Natural killer cell (primary cell): ENCODE data around the gene ARL4C. TPM values are rescaled to one million over a fixed set of nuclear protein-coding genes. Genes with fewer than 3 reads are reported as not detected.

Experiments
- ATAC-seq, 3 donors: fragments of 150-1000 bp in 2 of 3; fragments of 200-7000 bp in 1 of 3; cut with Tn5 transposase; 1 replicate in 1 of 3; 2 replicates in 2 of 3; pipeline ENCODE4 v1.10.0; 2021; ENCODE audit warnings: mild to moderate bottlenecking in 2 of 3, moderate library complexity in 2 of 3
- DNase-seq, 2 donors: peaks; one replicate each; pipeline versions ENCODE4 v3.0.0 to v3.0.0-alpha.2; 2013 to 2021; ENCODE audit warnings: mixed read lengths in 1 of 2
- H3K27ac ChIP-seq: one replicate; pipeline ENCODE4 v1.5.1; 2013; ENCODE audit warnings: mild to moderate bottlenecking, low read length
- H3K27me3 ChIP-seq: one replicate; pipeline ENCODE4 v1.6.1; 2013; ENCODE audit warnings: low read length; ENCODE audit not compliant: control insufficient read depth, insufficient read depth
- H3K36me3 ChIP-seq: one replicate; pipeline ENCODE4 v1.6.1; 2013; ENCODE audit warnings: low read length; ENCODE audit not compliant: control insufficient read depth, insufficient read depth
- H3K4me1 ChIP-seq: one replicate; pipeline ENCODE4 v1.6.1; 2013; ENCODE audit warnings: low read length; ENCODE audit not compliant: control insufficient read depth, insufficient read depth
- H3K4me3 ChIP-seq: one replicate; pipeline ENCODE4 v1.5.1; 2013; ENCODE audit warnings: low read length
- H3K9me3 ChIP-seq: one replicate; pipeline ENCODE4 v1.6.1; 2013; ENCODE audit warnings: low read length; ENCODE audit not compliant: control insufficient read depth, insufficient read depth
- H3K27ac Mint-ChIP-seq, 2 donors: one replicate each; pipeline ENCODE4 v1.8.0; 2022; ENCODE audit warnings: mild to moderate bottlenecking in 2 of 2, mixed read lengths in 2 of 2, moderate library complexity in 1 of 2
- H3K27me3 Mint-ChIP-seq, 2 donors: one replicate each; pipeline ENCODE4 v1.8.0; 2022; ENCODE audit warnings: low read depth in 2 of 2, mixed read lengths in 2 of 2
- H3K36me3 Mint-ChIP-seq: one replicate; pipeline ENCODE4 v1.8.0; 2022; ENCODE audit warnings: mixed read lengths
- H3K4me1 Mint-ChIP-seq, 2 donors: one replicate each; pipeline ENCODE4 v1.8.0; 2022; ENCODE audit warnings: mixed read lengths in 2 of 2
- H3K4me3 Mint-ChIP-seq: one replicate; pipeline ENCODE4 v1.8.0; 2022; ENCODE audit warnings: mild to moderate bottlenecking, moderate library complexity, mixed read lengths
- H3K9me3 Mint-ChIP-seq, 2 donors: one replicate each; pipeline ENCODE4 v1.8.0; 2022; ENCODE audit warnings: mixed read lengths in 2 of 2
- WGBS: methylation state at CpG from one replicate; pipeline ENCODE4 v1.1.7; 2013; ENCODE audit warnings: missing lambda C conversion rate; ENCODE audit not compliant: insufficient coverage; 5-methylcytosine and 5-hydroxymethylcytosine counted together
- intact Hi-C: fragments of 100-400 bp; cut with micrococcal nuclease; formaldehyde crosslinking; loops from one replicate; pipeline ENCODE4 v1.14.2; 2022
- total RNA-seq, 4 donors: library from RNA; stranded (reverse); fragments of 120-200 nt in 1 of 4; gene quantifications; one replicate each; pipeline versions ENCODE4 v1.2.3 to v1.2.4, GENCODE V29; 2013 to 2022
- TF ChIP-seq, protein P1 (sequence below): fragments of 200-600 bp; IDR thresholded peaks from one replicate; pipeline ENCODE4 v1.8.0; 2022; ENCODE audit warnings: antibody characterized with exemption

The ARL4C gene
- total RNA-seq, 3 donors from 2014 or later (not counting 1 experiment from before 2014, with no cell fraction given), result 492 to 756 (median 664) TPM

DNA sequence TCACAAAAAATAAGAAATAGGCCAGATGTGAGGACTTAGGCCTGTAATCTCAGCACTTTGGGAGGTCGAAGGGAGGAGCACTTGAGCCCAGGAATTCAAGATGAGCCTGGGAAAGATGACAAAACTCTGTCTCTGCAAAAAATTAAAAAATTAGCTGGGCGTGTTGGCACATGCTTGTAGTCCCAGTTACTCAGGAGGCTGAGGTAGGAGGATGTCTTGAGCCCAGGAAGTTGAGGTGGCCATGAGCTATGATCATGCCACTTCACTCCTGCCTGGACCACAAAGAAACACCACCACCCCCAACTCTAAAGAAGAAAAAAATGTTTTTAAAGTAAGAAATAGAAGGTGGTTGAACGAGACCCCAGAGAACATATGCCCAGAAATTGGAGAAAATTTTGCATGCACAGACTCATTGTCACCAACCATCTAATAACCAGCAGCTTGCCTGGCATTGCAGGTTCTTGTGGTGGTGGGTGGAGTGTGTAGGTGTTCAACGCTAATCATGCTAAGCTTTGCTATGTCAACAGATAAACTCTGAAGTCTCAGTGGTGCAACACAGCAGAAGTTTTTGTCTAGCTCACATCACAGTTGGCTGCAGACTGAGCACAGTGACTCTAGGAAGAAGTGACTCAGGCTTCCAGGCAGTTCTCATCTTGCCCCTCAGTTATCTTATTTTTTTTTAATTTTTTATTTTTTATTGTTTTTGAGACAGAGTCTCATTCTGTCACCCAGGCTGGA is 18.6 kb downstream of the ARL4C start:
- no peaks in the 10 kb centered on the region for H3K9me3 ChIP-seq
- no peak overlapping the region for H3K4me3 ChIP-seq
- H3K4me1 ChIP-seq, result peaks cover 32% of the 10 kb centered on the region
- Mint-ChIP-seq H3K36me3 (no peaks in the 10 kb centered on the region), H3K4me3 (peak overlapping the region; percentile 21), H3K27ac (peak overlapping the region; percentile 51 to 64), H3K4me1 (peaks cover 35 to 46% of the 10 kb centered on the region in 2 donors), H3K27me3 (no peaks in the 10 kb centered on the region), H3K9me3 (no peaks in the 10 kb centered on the region)
- no peak overlapping the region for H3K27ac ChIP-seq
- ATAC-seq (peak in 2 of 3 donors; percentile 51 to 57), DNase-seq (no peak)
- TF ChIP-seq, protein P1, sequence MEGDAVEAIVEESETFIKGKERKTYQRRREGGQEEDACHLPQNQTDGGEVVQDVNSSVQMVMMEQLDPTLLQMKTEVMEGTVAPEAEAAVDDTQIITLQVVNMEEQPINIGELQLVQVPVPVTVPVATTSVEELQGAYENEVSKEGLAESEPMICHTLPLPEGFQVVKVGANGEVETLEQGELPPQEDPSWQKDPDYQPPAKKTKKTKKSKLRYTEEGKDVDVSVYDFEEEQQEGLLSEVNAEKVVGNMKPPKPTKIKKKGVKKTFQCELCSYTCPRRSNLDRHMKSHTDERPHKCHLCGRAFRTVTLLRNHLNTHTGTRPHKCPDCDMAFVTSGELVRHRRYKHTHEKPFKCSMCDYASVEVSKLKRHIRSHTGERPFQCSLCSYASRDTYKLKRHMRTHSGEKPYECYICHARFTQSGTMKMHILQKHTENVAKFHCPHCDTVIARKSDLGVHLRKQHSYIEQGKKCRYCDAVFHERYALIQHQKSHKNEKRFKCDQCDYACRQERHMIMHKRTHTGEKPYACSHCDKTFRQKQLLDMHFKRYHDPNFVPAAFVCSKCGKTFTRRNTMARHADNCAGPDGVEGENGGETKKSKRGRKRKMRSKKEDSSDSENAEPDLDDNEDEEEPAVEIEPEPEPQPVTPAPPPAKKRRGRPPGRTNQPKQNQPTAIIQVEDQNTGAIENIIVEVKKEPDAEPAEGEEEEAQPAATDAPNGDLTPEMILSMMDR, result no peak
- no peaks in the 10 kb centered on the region for H3K27me3 ChIP-seq
- 74% methylated on average over 3 of the region's 4 CpGs for WGBS
- no peaks in the 10 kb centered on the region for H3K36me3 ChIP-seq
- intact Hi-C loops, result no loop called here

DNA sequence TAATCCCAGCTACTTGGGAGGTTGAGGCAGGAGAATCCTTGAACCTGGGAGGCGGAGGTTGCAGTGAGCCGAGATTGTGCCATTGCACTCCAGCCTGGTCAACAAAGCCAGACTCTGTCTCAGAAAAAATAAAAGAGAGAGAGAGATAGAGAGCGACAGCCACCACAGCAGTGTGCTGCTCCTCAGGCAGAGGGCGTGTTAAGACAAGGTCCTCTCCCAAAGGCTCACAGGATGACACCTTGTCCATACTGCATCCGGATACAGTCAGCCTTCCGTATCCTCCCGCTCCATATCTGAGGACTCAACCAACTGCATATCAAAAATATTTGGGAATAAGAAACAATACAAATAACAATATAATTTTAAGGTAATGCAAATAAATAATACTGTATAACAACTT is 20.1 kb downstream of the ARL4C start:
- ATAC-seq (no peak), DNase-seq (no peak)
- Histone ChIP-seq H3K9me3 (no peaks in the 10 kb centered on the region), H3K4me3 (no peak overlapping the region), H3K27me3 (no peaks in the 10 kb centered on the region), H3K4me1 (peaks cover 26% of the 10 kb centered on the region), H3K27ac (no peak overlapping the region), H3K36me3 (no peaks in the 10 kb centered on the region)
- Mint-ChIP-seq H3K4me1 (peaks cover 24 to 39% of the 10 kb centered on the region in 2 donors), H3K27ac (no peak overlapping the region), H3K27me3 (no peaks in the 10 kb centered on the region), H3K36me3 (no peaks in the 10 kb centered on the region), H3K9me3 (no peaks in the 10 kb centered on the region), H3K4me3 (no peak overlapping the region)
- intact Hi-C loops, result no loop called here
- WGBS, result 95% methylated on average over 5 of the region's 7 CpGs
- TF ChIP-seq, protein P1, result no peak

DNA sequence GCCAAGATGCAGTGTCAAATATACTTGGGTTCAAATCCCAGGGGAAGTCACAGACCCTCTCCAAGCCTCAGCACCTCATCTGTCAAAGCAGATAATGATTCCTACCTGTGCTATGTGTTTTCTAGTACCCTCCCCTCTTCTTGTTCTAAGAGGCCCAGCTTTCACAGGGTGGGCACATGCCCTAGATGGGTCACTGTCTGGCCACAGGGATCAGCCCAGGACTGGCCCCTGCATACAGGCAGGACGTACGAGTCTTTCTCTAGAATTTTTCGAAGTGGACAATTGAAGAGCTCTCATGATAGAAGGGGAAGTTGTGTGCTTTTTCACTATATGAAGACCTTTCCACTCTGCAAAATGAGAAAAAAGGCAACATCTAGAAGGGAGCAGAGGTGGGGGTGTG is 22.2 kb downstream of the ARL4C start:
- H3K36me3 Mint-ChIP-seq, result no peaks in the 10 kb centered on the region
- ATAC-seq, result no peak
- no peak for DNase-seq
- H3K36me3 ChIP-seq, result no peaks in the 10 kb centered on the region
- H3K4me1 Mint-ChIP-seq, result peaks cover 16 to 33% of the 10 kb centered on the region in 2 donors
- no peaks in the 10 kb centered on the region for H3K27me3 ChIP-seq
- peaks cover 25% of the 10 kb centered on the region for H3K4me1 ChIP-seq
- no peaks in the 10 kb centered on the region for H3K9me3 ChIP-seq
- H3K27ac ChIP-seq, result peak overlapping the region; percentile 1
- H3K27me3 Mint-ChIP-seq, result no peaks in the 10 kb centered on the region
- TF ChIP-seq, protein P1, result no peak
- H3K27ac Mint-ChIP-seq, result peak overlapping the region in 1 of 2 donors; percentile 57
- H3K4me3 ChIP-seq, result no peak overlapping the region
- H3K9me3 Mint-ChIP-seq, result no peaks in the 10 kb centered on the region
- 93% methylated on average over 2 of the region's 3 CpGs for WGBS
- intact Hi-C loops, result no loop called here
- H3K4me3 Mint-ChIP-seq, result no peak overlapping the region

DNA sequence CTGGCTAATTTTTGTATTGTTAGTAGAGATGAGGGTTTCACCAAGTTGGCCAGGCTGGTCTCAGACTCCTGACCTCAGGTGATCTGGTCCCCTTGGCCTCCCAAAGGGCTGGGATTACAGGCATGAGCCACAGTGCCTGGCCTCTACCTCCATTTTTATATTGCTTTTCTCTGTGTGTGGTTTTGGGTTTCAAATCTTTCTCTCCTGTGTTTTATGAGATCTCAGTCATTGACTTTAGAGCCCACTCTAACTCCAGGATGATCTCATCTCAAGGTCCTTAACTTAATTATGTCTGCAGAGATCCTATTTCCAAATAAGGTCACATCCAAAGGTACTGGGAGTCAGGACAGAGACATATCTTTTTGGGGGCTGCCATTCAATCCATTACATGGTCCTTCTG is 24.7 kb downstream of the ARL4C start:
- H3K36me3 Mint-ChIP-seq, result no peaks in the 10 kb centered on the region
- no peaks in the 10 kb centered on the region for H3K9me3 Mint-ChIP-seq
- H3K4me1 Mint-ChIP-seq, result peaks cover 4 to 17% of the 10 kb centered on the region in 2 donors
- H3K4me3 Mint-ChIP-seq, result no peak overlapping the region
- intact Hi-C loops, result no loop called here
- Histone ChIP-seq H3K9me3 (no peaks in the 10 kb centered on the region), H3K4me3 (no peak overlapping the region), H3K36me3 (no peaks in the 10 kb centered on the region), H3K4me1 (peaks cover 5% of the 10 kb centered on the region), H3K27me3 (no peaks in the 10 kb centered on the region), H3K27ac (no peak overlapping the region)
- TF ChIP-seq, protein P1, result no peak
- no peak for ATAC-seq
- DNase-seq, result no peak
- no peaks in the 10 kb centered on the region for H3K27me3 Mint-ChIP-seq
- H3K27ac Mint-ChIP-seq, result no peak overlapping the region
